KOPT-K1 (cell line): ENCODE results near the gene WDHD1.

Source experiments
- H3K27ac ChIP-seq: fragments of 200-600 bp; sonication (generic); 2 replicates; pipeline ENCODE4 v1.5.1; 2016; ENCODE audit warnings: antibody characterized with exemption, mild to moderate bottlenecking, low read depth, low read length; ENCODE audit not compliant: poor library complexity, severe bottlenecking
- H3K36me3 ChIP-seq: fragments of 200-600 bp; sonication (generic); 2 replicates; pipeline ENCODE4 v1.5.1; 2017; ENCODE audit warnings: antibody characterized with exemption, mild to moderate bottlenecking, low read length, moderate library complexity; ENCODE audit not compliant: insufficient read depth
- H3K9me3 ChIP-seq: fragments of 200-600 bp; sonication (generic); 2 replicates; pipeline ENCODE4 v1.5.1; 2017; ENCODE audit warnings: antibody characterized with exemption, low read length, mild to moderate bottlenecking; ENCODE audit not compliant: insufficient read depth, poor library complexity, severe bottlenecking

Gene WDHD1

DNA sequence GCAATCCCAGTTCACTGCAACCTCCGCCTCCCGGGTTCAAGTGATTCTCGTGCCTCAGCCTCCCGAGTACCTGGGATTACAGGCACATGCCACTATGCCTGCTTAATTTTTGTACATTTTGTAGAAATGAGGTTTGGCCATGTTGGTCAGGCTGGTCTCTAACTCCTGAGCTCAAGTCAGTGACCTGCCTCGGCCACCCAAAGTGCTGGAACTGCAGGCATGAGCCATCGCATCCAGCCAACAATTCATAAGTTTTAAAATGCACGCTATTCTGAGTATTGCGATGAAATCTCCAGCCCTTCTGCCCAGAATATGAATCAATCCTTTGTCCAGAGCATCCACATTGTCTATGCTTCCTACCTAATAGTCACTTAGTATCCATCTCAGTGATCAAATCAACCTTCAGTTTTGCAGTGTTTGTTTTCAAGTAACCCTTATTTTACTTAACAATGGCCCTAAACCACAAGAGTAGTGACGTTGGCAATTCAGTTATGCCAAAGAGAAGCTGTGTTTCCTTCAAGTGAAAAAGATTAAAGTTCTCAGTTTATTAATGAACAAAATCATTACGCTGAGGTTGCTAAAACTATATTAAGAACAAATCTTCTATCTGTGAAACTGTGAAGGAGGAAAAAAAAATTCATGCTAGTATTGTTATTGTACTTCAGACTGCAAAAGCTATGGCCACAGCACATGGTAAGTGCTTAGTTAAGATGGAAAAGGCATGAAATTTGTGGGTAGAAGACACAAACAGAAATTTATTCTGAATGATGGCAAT, 135.2 kb downstream of the WDHD1 start:
- H3K27ac ChIP-seq, result peak overlapping the region; percentile 25
- H3K36me3 ChIP-seq, result no peaks in the 10 kb centered on the region
- no peaks in the 10 kb centered on the region for H3K9me3 ChIP-seq

GRCh38 chr14:54890788-54891187, 136.1 kb downstream of the WDHD1 start:
- Histone ChIP-seq H3K36me3 (no peaks in the 10 kb centered on the region), H3K9me3 (no peaks in the 10 kb centered on the region), H3K27ac (no peak overlapping the region)

DNA sequence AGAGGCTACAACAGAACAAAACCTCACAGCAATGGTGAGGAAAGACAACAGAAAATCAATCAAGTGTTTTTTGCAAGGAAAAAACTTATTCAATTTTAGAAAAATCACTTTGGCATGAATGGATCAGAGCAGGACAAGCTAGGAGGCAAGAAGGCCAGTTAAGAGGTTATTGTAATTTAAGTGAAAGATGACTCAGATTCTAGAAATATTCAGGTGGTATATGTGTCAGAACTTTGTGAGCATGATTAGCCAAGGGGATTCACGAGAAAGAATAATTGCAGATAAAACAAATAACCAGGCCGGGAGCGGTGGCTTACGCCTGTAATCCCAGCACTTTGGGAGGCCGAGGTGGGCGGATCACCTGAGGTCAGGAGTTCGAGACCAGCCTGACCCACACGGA, 137.0 kb downstream of the WDHD1 start:
- Histone ChIP-seq H3K36me3 (no peaks in the 10 kb centered on the region), H3K9me3 (no peaks in the 10 kb centered on the region), H3K27ac (no peak overlapping the region)
